ENCODE measurements around the gene ACTRT1. TPM values are rescaled to one million over a fixed set of nuclear protein-coding genes. Genes with fewer than 3 reads are reported as not detected.

Gene ACTRT1
- total RNA-seq, result not detected

GRCh38 chrX:128052303-128052702 is at the start of gene ACTRT1:
ACTRT1 (minus strand) TSS chrX:128052403; CDS start chrX:128052206, 197 bp downstream.
- Histone ChIP-seq H3K4me1 (no peaks in the 10 kb centered on the region), H3K36me3 (no peaks in the 10 kb centered on the region), H3K27me3 (no peaks in the 10 kb centered on the region), H3K27ac (no peak within 1 kb of the TSS), H3K9me3 (no peaks in the 10 kb centered on the region), H3K4me3 (no peak within 1 kb of the TSS)
- DNase-seq (ENCODE audit: low spot score), result no peak
- TF ChIP-seq, protein P1, sequence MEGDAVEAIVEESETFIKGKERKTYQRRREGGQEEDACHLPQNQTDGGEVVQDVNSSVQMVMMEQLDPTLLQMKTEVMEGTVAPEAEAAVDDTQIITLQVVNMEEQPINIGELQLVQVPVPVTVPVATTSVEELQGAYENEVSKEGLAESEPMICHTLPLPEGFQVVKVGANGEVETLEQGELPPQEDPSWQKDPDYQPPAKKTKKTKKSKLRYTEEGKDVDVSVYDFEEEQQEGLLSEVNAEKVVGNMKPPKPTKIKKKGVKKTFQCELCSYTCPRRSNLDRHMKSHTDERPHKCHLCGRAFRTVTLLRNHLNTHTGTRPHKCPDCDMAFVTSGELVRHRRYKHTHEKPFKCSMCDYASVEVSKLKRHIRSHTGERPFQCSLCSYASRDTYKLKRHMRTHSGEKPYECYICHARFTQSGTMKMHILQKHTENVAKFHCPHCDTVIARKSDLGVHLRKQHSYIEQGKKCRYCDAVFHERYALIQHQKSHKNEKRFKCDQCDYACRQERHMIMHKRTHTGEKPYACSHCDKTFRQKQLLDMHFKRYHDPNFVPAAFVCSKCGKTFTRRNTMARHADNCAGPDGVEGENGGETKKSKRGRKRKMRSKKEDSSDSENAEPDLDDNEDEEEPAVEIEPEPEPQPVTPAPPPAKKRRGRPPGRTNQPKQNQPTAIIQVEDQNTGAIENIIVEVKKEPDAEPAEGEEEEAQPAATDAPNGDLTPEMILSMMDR (IDR thresholded peaks at IDR 0.05), result no peak

- no peaks in the 10 kb centered on the region for H3K9me3 ChIP-seq
Measured at GRCh38 chrX:128078545-128078944, 26.3 kb upstream of the ACTRT1 start.

DNA sequence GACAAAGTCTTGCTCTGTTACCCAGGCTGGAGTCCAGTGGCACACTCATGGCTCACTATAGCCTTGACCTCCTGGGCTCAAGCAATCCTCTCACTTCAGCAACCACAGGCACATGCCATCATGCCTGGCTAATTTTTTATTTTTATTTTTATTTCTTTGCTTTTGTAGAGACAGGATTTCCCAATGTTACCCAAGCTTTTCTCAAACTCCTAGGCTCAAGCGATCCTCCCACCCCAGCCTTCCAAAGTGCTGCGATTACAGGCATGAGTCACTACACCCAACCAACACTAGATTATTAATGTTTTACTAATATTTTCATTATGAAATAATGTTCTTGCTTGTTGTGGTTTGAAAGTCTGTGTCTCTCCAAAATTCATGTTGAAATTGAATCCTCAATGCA is 5.2 kb upstream of the ACTRT1 start:
- H3K9me3 ChIP-seq, result no peaks in the 10 kb centered on the region
- no peak overlapping the region for H3K27ac ChIP-seq
- no peaks in the 10 kb centered on the region for H3K36me3 ChIP-seq
- no peak for DNase-seq (ENCODE audit: low spot score)
- H3K4me3 ChIP-seq, result no peak overlapping the region
- no peaks in the 10 kb centered on the region for H3K4me1 ChIP-seq
- no peaks in the 10 kb centered on the region for H3K27me3 ChIP-seq
- TF ChIP-seq, protein P1 (IDR thresholded peaks at IDR 0.05), result no peak

More at GRCh38 chrX:128078545-128078944, 26.3 kb upstream of the ACTRT1 start:
- no peaks in the 10 kb centered on the region for H3K4me1 ChIP-seq
- H3K27me3 ChIP-seq, result no peaks in the 10 kb centered on the region
- DNase-seq (ENCODE audit: low spot score), result no peak
- TF ChIP-seq, protein P1 (IDR thresholded peaks at IDR 0.05), result no peak
- no peak overlapping the region for H3K4me3 ChIP-seq
- H3K36me3 ChIP-seq, result no peaks in the 10 kb centered on the region
- no peak overlapping the region for H3K27ac ChIP-seq

DNA sequence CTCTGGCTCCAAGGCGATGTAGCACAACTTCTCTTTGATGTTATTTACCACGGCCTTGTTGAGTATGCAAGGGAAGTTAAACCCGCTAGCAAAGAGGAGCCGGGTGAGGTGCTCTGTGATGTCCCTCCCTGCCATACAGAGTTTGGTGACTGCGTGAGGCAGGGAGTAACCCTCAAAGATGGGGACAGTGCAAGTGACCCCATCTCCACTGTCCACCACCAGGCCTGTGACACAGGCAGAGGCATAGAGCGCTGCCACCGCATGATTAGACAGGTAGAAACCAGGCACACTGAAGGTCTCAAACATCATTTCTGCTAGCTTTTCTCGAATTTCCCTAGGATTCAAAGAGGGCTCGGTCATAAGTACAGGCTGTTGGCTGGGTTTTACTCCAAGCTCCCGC is 677 bp downstream of the ACTRT1 start:
- no peak overlapping the region for H3K27ac ChIP-seq
- H3K36me3 ChIP-seq, result no peaks in the 10 kb centered on the region
- no peaks in the 10 kb centered on the region for H3K9me3 ChIP-seq
- no peaks in the 10 kb centered on the region for H3K27me3 ChIP-seq
- H3K4me1 ChIP-seq, result no peaks in the 10 kb centered on the region
- TF ChIP-seq, protein P1 (IDR thresholded peaks at IDR 0.05), result no peak
- no peak overlapping the region for H3K4me3 ChIP-seq
- no peak for DNase-seq (ENCODE audit: low spot score)

- Histone ChIP-seq H3K36me3 (no peaks in the 10 kb centered on the region), H3K27me3 (no peaks in the 10 kb centered on the region), H3K4me3 (no peak overlapping the region), H3K9me3 (no peaks in the 10 kb centered on the region), H3K27ac (no peak overlapping the region), H3K4me1 (no peaks in the 10 kb centered on the region)
- no peak for DNase-seq (ENCODE audit: low spot score)
- TF ChIP-seq, protein P1 (IDR thresholded peaks at IDR 0.05), result no peak
Measured at GRCh38 chrX:128035318-128035717, 16.9 kb downstream of the ACTRT1 start.

GRCh38 chrX:128021566-128021965 is 30.6 kb downstream of the ACTRT1 start:
- no peaks in the 10 kb centered on the region for H3K4me1 ChIP-seq
- no peak overlapping the region for H3K4me3 ChIP-seq
- no peak for DNase-seq (ENCODE audit: low spot score)
- TF ChIP-seq, protein P1 (IDR thresholded peaks at IDR 0.05), result no peak
- no peaks in the 10 kb centered on the region for H3K36me3 ChIP-seq
- H3K27me3 ChIP-seq, result no peaks in the 10 kb centered on the region
- no peaks in the 10 kb centered on the region for H3K9me3 ChIP-seq
- no peak overlapping the region for H3K27ac ChIP-seq
